NCI-H748 (cell line): ENCODE data around the gene CLCA2.

Source experiments
- DNase-seq: peaks from one replicate; lab custom pipeline; 2025; ENCODE audit not compliant: unreplicated experiment; lab: John Stamatoyannopoulos, UW

Gene CLCA2

DNA sequence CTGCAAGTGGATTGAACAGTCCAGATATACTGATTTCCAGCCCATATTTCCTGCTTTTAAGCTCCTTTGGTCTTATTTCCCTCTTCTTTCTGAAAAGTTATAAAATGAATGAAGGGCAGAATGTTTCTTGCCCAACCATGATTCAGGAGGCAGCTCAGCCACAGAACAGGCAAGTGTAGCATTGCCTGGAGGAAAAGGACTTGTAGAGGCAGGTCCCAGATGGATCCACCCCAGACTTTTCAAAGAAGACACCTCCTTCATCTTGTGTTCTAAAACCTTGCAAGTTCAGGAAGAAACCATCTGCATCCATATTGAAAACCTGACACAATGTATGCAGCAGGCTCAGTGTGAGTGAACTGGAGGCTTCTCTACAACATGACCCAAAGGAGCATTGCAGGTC, at the start of gene CLCA2:
CLCA2 (plus strand) TSS at position 299 of the 400 bp plus-strand sequence; CDS start at position 376, 77 bp downstream.
- DNase-seq: no peak

- DNase-seq: no peak
Observed at GRCh38 chr1:86375688-86376087, 48.3 kb upstream of the CLCA2 start.

DNA sequence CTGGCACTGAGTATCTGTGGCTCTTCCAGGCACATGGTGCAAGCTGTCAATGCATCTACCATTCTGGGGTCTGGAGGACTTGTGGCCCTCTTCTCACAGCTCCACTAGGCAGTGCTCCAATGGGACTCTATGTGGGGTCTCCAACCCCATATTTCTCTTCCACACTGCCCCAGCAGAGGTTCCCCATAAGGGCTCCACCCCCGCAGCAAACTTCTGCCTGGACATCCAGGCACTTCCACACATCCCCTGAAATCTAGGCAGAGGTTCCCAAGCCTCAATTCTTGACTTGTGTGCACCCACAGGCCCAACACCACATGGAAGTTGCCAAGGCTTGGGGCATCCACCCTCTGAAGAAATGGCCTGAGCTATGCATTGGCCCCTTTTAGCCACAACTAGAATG, 46.6 kb upstream of the CLCA2 start:
- DNase-seq: no peak

DNA sequence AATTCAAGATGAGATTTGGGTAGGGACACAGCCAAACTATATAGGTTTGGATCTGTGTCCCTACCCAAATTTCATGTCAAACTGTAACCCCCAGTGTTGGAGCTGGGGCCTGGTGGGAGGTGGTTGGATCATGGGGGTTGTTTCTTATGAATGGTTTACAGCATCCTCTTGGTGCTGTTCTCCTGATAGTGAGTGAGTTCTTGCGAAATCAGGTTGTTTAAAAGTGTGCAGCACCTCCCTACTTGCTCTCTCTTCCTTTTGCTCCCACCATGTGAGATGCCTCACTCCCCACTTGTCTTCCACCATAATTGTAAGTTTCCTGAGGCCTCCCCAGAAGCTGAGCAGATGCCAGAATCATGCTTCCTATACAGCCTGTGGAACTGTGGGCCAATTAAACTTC, 45.2 kb upstream of the CLCA2 start:
- DNase-seq: no peak

GRCh38 chr1:86380257-86380861, 43.6 kb upstream of the CLCA2 start:
- DNase-seq: peak; percentile 42

GRCh38 chr1:86381223-86381622, 42.7 kb upstream of the CLCA2 start:
- no peak for DNase-seq

GRCh38 chr1:86382878-86383277, 41.1 kb upstream of the CLCA2 start:
- no peak for DNase-seq

DNA sequence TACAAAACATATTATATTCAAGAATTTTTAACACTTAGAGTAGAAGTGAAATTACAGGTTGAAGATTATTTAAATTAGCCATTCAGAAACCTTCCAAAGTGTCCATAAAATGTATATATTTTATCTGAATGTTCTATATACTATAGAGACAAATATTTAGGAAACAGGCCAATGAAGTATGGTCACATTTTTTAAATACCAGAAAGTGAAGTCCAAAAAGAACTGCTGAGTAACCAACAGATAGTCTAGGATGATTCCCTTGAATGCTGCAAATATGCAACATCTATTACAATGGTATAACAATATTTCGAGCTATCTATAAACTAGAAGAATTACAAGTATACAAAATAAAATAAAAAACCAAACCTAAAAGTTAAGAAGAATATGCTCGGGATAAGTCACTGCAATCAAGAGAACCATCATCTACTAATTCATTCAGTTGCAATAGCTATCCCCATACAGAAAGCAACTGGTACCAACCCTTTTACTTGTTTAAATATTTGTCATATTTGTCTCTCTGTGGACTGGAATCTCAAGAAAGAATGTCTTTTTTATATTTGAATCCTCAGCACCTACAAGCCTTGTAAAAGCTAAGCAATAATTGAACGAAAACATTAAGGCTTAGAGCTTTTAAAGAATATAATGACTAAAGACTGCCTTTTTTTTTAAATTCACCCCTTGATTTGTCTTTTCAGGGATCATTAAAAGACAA, 35.9 kb upstream of the CLCA2 start:
- DNase-seq: no peak

- DNase-seq: no peak
Observed at GRCh38 chr1:86388777-86389176, 35.2 kb upstream of the CLCA2 start.

DNA sequence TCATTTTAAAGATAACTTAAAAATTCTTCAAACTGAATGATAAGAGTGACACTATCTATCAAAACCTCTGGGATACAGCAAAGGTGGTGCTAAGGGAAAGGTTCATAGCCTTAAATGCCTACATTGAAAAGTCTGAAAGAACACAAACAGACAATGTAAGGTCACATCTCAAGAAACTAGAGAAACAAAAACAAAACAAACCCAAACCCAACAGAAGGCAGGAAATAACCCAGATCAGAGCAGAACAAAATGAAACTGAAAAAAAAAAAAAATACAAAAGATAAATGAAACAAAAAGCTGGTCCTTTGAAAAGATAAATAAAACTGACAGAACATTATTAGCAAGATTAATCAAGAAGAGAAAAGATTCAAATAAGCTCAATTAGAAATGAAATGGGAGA, 34.7 kb upstream of the CLCA2 start:
- DNase-seq: no peak

GRCh38 chr1:86394416-86394815, 29.6 kb upstream of the CLCA2 start:
- no peak for DNase-seq

DNA sequence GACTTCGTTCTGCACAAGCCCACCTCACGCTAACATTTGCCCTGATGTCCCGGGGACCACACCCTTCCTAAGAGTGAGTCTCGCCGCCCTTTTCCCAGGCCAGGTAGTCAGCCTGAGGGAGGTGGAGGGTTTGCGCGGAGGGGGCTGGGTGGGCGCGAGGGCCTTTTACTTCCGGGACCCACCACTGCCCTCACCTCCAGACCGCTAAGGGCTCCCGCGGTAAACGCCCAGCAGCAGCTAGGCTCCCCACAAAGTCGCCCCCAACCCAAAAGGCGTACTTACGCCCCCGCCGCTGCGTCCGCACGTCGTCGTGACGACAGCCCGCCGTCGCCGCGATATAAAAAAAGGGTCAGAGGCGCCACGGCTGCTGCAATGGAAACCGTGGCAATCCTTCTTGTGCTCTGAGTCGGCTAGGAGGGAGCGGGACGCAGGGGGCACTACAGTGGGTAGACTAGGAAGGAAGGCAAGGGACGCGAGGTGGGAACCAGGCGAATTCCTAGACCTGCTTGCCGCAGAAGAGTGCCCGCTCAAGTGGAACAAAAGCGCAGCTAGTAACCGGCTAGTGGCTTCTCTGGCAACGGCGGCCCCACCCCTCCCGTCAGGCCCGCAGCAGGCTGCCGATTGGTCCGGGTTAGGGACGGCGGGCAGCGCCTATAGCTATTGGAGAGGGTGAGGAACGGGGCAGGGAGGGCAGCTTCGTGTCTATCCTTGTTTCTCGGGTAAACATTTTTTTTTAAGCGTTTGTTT, 28.0 kb upstream of the CLCA2 start, which contains the start of gene ODF2L:
ODF2L (minus strand) TSS at position 573 of the 747 bp plus-strand sequence. CDS start 9,296 bp downstream, outside the sequence.
- peak; percentile 88 for DNase-seq

- no peak for DNase-seq
Observed at GRCh38 chr1:86396498-86396890, 27.5 kb upstream of the CLCA2 start.

- peak; percentile 23 for DNase-seq
Observed at GRCh38 chr1:86409416-86410021, 14.5 kb upstream of the CLCA2 start.

DNA sequence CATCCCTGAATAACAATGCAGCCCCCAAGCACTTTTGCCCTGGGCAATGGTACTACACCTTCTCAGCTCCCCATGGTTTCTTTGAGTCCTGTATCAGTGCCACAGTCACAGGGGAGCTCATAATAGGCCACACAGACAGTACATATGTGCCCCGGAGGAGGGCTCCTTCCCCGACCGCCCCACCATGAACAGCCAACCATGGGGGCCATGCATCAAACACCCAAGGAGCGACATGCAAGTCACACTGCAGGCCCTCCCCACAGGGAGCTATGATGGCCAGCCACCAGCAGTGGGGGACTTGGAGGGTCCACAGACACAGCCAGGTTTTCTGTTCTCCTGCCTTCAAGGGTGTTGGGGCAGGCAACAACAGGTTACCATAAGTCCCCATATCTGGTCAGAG, 13.1 kb upstream of the CLCA2 start:
- DNase-seq: no peak

GRCh38 chr1:86416343-86416742, 7.6 kb upstream of the CLCA2 start:
- DNase-seq: peak; percentile 81

DNA sequence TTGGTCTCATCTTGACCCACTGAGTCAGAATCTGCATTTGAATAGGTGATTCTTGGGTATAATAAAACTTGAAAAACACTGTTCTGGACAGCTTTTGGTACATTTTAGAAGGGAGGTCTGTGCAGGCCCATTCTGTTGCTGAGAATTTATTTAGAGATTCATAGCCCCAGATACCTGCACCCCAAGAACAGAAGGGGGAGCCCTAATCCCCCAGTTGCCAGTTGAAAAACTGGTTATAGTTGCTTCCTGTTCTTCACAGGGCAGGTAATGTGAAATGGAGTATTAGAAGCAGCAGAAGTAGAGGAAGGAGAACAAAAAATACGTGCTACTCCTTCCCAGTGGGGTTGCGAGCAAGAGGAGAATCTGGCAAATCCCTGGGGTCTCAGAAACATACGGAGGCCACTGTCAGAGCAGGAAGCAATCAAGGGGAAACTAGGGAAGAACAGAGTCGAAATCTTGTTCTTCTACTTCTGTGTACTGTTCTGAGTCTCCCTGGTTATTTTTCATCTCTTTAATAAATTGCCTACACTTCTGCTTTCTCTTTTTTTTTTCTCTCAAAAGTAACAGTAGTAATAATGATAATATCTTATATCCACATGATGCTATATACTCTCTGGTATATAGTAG, 4.6 kb upstream of the CLCA2 start:
- no peak for DNase-seq

DNA sequence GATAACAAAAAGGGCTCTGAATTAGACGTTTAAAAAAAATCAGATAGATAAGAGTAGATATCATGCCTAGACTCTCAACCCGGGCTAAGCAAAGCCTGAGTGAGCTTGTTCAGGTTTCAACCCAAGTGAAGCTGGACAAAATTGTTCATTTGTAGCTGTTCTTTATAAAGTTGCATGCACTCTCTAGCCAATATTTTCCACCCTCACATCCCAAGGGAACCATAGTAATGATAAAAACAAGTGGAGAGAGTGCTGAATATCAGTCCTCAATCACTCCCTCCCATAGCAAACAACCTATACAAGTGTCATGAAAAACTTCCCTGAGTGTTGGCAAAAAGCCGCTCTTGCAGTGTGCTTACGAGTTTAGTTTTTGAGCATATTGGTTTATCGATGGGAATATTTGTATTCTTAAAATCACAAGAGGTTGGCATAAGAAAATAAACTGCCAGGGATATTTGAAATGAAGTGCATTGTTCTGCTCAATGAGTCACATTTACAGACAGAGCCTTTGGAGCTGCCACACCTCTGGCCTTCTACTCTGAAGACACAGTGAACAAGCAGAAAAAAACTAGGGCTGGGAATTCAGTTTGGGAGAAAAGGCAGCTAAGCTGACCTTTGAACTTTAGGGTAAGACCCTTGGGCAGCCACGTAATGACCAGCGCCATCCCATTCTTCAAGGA, 2.2 kb upstream of the CLCA2 start:
- no peak for DNase-seq

GRCh38 chr1:86423473-86423872, 498 bp upstream of the CLCA2 start:
- DNase-seq: no peak

DNA sequence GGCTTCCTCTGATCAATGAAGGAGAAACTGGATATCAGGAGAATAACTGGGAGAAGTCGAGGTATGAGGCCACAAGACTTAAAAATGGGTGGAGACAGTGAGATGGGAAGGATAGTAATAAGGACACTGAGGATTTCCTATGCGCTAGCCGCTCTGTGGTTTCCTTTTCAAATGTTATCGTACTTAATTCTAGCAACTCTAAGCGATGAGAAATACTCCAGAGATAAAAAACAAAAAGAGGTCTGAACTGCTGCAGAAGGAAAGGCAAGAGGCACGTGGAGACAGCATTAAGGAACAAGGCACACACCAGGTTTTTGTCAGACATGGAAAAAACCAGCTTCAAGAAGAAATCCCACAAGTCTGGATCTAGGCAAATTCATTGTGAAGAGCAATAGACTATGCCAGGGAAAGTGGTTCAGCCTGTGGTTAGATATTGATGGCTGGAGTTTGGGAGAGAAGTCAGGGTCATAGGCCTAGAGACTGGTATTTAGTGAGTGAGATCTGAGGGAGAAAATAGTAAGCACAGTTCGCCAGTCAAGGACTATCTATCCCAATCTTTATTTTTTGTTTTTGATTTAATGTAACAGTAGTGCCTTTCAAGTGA, 5.3 kb downstream of the CLCA2 start:
- no peak for DNase-seq
